HAP-1 (cell line): ENCODE results near the gene SCUBE2.

ENCODE experiments used
- DNase-seq, 2 experiments: peaks; one replicate each; pipeline ENCODE4 v3.0.0-alpha.2; 2016 to 2020; ENCODE audit warnings: low spot score in 2 of 2
- H3K27me3 ChIP-seq: fragments of 250-450 bp; sonication (Bioruptor Pico); 2 replicates; pipeline ENCODE4 v1.5.1; 2020; ENCODE audit warnings: low read depth, mild to moderate bottlenecking, moderate library complexity
- H3K36me3 ChIP-seq: fragments of 250-450 bp; sonication (Bioruptor Pico); replicated peaks from 2 replicates; pipeline ENCODE4 v1.5.1; 2020; ENCODE audit warnings: mild to moderate bottlenecking
- H3K4me1 ChIP-seq: fragments of 250-450 bp; sonication (Bioruptor Pico); 2 replicates; pipeline ENCODE4 v1.5.1; 2020; ENCODE audit warnings: mild to moderate bottlenecking
- H3K4me3 ChIP-seq: fragments of 250-450 bp; sonication (Bioruptor Pico); 2 replicates; pipeline ENCODE4 v1.5.1; 2020; ENCODE audit warnings: mild to moderate bottlenecking, moderate library complexity
- H3K9me3 ChIP-seq: fragments of 250-450 bp; sonication (Bioruptor Pico); 2 replicates; pipeline ENCODE4 v1.5.1; 2020; ENCODE audit warnings: mild to moderate bottlenecking, moderate library complexity
- in situ Hi-C: fragments of 300-500 bp; cut with MboI; formaldehyde crosslinking; loops from 3 replicates; pipeline ENCODE4 v1.14.3; 2020; ENCODE audit warnings: low sequenced_read_pairs, inconsistent platforms, mixed read lengths

SCUBE2 gene

GRCh38 chr11:9076046-9076445 is 15.4 kb downstream of the SCUBE2 start:
- Histone ChIP-seq H3K4me3 (no peak overlapping the region), H3K36me3 (no peaks in the 10 kb centered on the region), H3K9me3 (no peaks in the 10 kb centered on the region), H3K27me3 (no peaks in the 10 kb centered on the region), H3K4me1 (no peaks in the 10 kb centered on the region)
- in situ Hi-C loops, result no loop called here
- no peak for DNase-seq

GRCh38 chr11:9075556-9075955 is 15.8 kb downstream of the SCUBE2 start:
- in situ Hi-C loops, result no loop called here
- Histone ChIP-seq H3K4me3 (no peak overlapping the region), H3K9me3 (no peaks in the 10 kb centered on the region), H3K36me3 (no peaks in the 10 kb centered on the region), H3K27me3 (no peaks in the 10 kb centered on the region), H3K4me1 (no peaks in the 10 kb centered on the region)
- DNase-seq, result no peak

- H3K4me3 ChIP-seq, result no peak overlapping the region
Measured at GRCh38 chr11:9074338-9075029, 16.9 kb downstream of the SCUBE2 start.

GRCh38 chr11:9073466-9074225 is 17.8 kb downstream of the SCUBE2 start:
- Histone ChIP-seq H3K4me3 (no peak overlapping the region), H3K9me3 (no peaks in the 10 kb centered on the region), H3K27me3 (no peaks in the 10 kb centered on the region), H3K36me3 (no peaks in the 10 kb centered on the region), H3K4me1 (no peaks in the 10 kb centered on the region)
- DNase-seq, result no peak
- in situ Hi-C loops, result no loop called here

More at GRCh38 chr11:9074338-9075029, 16.9 kb downstream of the SCUBE2 start:
- H3K36me3 ChIP-seq, result no peaks in the 10 kb centered on the region
- H3K27me3 ChIP-seq, result no peaks in the 10 kb centered on the region
- no peaks in the 10 kb centered on the region for H3K4me1 ChIP-seq
- no peaks in the 10 kb centered on the region for H3K9me3 ChIP-seq
- in situ Hi-C loops, result no loop called here
- DNase-seq, result no peak

GRCh38 chr11:9072626-9073176 is 18.7 kb downstream of the SCUBE2 start:
- Histone ChIP-seq H3K27me3 (no peaks in the 10 kb centered on the region), H3K4me1 (no peaks in the 10 kb centered on the region), H3K4me3 (no peak overlapping the region), H3K9me3 (no peaks in the 10 kb centered on the region), H3K36me3 (no peaks in the 10 kb centered on the region)
- no peak for DNase-seq
- in situ Hi-C loops, result no loop called here

- DNase-seq, result no peak
- Histone ChIP-seq H3K27me3 (no peaks in the 10 kb centered on the region), H3K9me3 (no peaks in the 10 kb centered on the region), H3K4me3 (no peak overlapping the region), H3K36me3 (no peaks in the 10 kb centered on the region), H3K4me1 (no peaks in the 10 kb centered on the region)
- in situ Hi-C loops, result no loop called here
Measured at GRCh38 chr11:9071692-9072091, 19.7 kb downstream of the SCUBE2 start.

GRCh38 chr11:9070749-9071491 is 20.5 kb downstream of the SCUBE2 start:
- Histone ChIP-seq H3K9me3 (no peaks in the 10 kb centered on the region), H3K4me1 (no peaks in the 10 kb centered on the region), H3K4me3 (no peak overlapping the region), H3K36me3 (no peaks in the 10 kb centered on the region), H3K27me3 (no peaks in the 10 kb centered on the region)
- no peak for DNase-seq
- in situ Hi-C loops, result no loop called here

- Histone ChIP-seq H3K4me3 (no peak overlapping the region), H3K9me3 (peaks cover 1% of the 10 kb centered on the region; the same call in 1 of the 2 replicates), H3K36me3 (no peaks in the 10 kb centered on the region), H3K27me3 (no peaks in the 10 kb centered on the region), H3K4me1 (no peaks in the 10 kb centered on the region)
- in situ Hi-C loops, result no loop called here
- DNase-seq, result no peak
Measured at GRCh38 chr11:9069862-9070470, 21.4 kb downstream of the SCUBE2 start.

- Histone ChIP-seq H3K27me3 (no peaks in the 10 kb centered on the region), H3K36me3 (no peaks in the 10 kb centered on the region), H3K9me3 (peaks cover 4% of the 10 kb centered on the region; the same call in 1 of the 2 replicates), H3K4me1 (no peaks in the 10 kb centered on the region), H3K4me3 (no peak overlapping the region)
- DNase-seq, result no peak
- in situ Hi-C loops, result no loop called here
Measured at GRCh38 chr11:9069256-9069655, 22.1 kb downstream of the SCUBE2 start.

- in situ Hi-C loops, result no loop called here
- DNase-seq, result no peak
- Histone ChIP-seq H3K9me3 (peaks cover 4% of the 10 kb centered on the region; the same call in 1 of the 2 replicates), H3K4me1 (peaks cover 15% of the 10 kb centered on the region), H3K4me3 (no peak overlapping the region), H3K27me3 (no peaks in the 10 kb centered on the region), H3K36me3 (no peaks in the 10 kb centered on the region)
Measured at GRCh38 chr11:9066433-9066925, 24.9 kb downstream of the SCUBE2 start.

- Histone ChIP-seq H3K27me3 (no peaks in the 10 kb centered on the region), H3K4me1 (peaks cover 15% of the 10 kb centered on the region), H3K36me3 (no peaks in the 10 kb centered on the region), H3K9me3 (peaks cover 4% of the 10 kb centered on the region; the same call in 1 of the 2 replicates), H3K4me3 (no peak overlapping the region)
- DNase-seq, result no peak
- in situ Hi-C loops, result no loop called here
Measured at GRCh38 chr11:9065607-9066432, 25.6 kb downstream of the SCUBE2 start.

- H3K27me3 ChIP-seq, result no peaks in the 10 kb centered on the region
- H3K4me3 ChIP-seq, result no peak overlapping the region
- H3K4me1 ChIP-seq, result peaks cover 15% of the 10 kb centered on the region
- H3K9me3 ChIP-seq, result peaks cover 4% of the 10 kb centered on the region; the same call in 1 of the 2 replicates
- DNase-seq, result no peak
- H3K36me3 ChIP-seq, result no peaks in the 10 kb centered on the region
- in situ Hi-C loops, result no loop called here
Measured at GRCh38 chr11:9061807-9062206, 29.6 kb downstream of the SCUBE2 start.
